Activated naive CD8-positive, alpha-beta T cell treated with anti-CD3 and anti-CD28 coated beads, Interleukin-2, amount 50 U/mL, for 16 hours (primary cell): ENCODE measurements around the gene HSPD1.
"Not testable (repeated sequence)": the region's sequence is repeated elsewhere in the genome, so short reads cannot be mapped to it uniquely, and the experiment has no call there.

Experiments used
- DNase-seq: peaks from one replicate; pipeline ENCODE4 v3.0.0-alpha.2; 2020; ENCODE audit warnings: low read depth, low spot score

The HSPD1 gene

GRCh38 chr2:197497326-197497725, 2.3 kb downstream of the HSPD1 start:
- no peak for DNase-seq

GRCh38 chr2:197496695-197497094, 2.9 kb downstream of the HSPD1 start:
- no peak for DNase-seq

DNA sequence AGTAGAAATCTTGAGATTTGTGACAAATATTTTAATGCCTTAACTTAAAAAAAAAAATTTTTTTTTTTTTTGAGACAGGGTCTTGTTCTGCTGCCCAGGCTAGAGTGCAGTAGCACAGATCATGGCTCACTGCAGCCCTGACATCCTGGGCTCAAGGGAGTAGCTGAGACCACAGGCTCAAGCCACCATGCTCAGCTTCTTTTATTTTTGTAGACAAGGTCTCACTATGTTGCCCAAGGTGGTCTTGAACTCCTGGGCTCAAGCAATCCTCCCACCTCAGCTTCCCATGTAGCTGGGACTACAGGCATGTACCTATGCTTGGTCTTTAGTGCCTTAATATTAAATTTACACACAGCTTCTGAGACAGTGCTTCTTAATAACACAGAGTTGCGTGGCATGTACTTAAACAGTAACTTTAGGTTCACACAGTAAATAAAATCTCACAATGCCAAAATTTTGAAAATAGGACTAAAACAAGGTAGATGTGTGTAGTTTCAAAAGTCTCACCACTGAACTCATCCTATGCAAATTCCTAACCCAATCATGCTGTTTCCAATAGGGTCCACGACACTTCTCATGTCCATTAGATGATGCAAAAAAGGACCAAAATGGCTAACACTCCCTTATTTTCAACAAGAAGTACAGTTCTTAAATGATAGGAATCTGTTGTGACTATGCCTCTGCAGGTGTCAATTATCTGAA, 4.1 kb downstream of the HSPD1 start:
- DNase-seq = no peak

DNA sequence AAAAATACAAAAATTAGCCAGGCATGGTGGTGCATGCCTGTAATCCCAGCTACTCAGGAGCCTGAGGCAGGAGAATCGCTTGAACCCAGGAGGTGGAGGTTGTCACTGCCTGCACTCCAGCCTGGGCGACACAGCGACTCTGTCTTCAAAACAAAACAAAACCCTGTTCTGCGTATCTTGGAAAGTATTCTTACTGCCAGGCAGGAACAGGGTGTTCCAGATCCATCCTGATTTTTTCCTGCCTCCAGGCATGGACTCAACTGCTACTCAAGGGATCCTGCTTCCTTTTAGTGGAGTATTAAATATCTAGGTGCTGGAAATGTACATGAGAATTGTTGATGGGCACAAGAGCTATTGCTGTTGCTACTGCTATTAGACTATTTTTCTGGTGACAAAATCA, 12.3 kb downstream of the HSPD1 start:
- no peak for DNase-seq

- no peak for DNase-seq
Measured at GRCh38 chr2:197486175-197486574, 13.5 kb downstream of the HSPD1 start.

DNA sequence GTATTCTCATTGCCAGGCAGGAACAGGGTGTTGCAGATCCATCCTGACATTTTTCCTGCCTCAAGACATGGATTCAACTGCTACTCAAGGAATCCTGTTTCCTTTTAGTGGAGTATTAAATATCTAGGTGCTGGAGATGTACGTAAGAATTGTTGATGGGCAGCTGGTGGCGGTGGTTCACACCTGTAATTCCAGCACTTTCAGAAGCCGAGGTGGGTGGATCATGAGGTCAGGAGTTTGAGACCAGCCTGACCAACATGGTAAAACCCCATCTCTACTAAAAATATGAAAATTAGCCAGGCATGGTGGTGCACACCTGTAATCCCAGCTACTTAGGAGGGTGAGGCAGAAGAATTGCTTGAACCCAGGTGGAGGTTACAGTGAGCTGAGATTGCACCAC, 15.4 kb downstream of the HSPD1 start:
- DNase-seq = not testable (repeated sequence)

DNA sequence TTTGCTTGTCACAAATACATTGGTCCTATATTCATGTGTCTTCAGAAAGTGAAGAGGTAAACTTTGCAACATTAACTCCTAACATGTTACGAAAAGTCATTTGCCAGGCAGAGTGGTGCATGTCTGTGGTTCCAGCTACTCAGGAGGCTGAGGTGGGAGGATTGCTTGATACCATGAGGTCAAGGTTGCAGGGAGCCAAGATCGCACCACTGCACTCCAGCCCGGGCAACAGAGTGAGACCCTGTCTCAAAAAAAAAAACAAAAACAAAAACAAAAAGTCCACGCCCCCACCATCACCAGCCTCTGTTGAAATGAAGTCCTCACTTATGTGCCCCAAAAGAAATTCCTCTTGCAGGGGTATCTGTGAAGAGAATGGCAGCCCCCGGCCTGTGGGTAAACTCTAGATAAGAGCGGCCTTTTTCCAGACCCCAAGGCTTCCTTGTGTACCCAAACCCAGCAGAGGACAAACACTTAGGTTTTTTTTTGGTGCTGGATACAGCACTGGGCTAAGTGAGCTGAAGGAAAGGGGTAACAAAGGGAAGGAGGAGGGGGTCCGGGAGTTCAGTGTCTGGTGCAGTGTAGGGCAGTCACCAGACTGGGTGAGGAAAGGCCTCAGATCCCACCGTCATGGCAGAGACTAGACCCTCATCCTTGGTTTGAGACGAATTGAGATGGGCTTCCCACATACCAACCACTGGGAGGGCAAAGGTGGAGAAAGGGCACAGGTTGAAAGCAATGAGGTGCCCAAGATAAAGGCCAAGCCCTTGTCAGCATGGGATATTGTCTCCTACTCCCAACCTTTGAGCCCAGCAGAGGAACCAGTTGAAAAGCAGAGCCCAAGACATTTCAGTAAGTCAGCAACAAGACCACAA, 19.2 kb downstream of the HSPD1 start:
- DNase-seq = no peak

- no peak for DNase-seq
Measured at GRCh38 chr2:197477797-197478196, 21.8 kb downstream of the HSPD1 start.

DNA sequence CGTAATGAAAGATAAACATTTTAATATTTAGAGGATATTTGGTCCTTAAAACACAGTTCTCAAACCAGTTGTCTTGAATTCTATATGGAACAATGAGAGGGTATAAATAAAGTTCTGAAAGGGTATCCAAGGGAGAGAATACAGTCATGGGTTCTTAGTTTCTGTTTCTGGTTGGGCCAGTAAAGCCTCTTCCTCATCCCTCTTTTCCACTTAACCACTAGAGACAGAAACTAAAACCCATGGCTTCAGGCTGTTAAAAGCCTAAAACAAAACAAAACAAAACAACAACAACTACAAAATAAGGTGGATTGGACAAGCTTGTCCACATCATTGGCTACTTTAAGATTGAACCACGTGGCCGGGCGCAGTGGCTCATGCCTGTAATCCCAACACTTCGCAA, 27.5 kb downstream of the HSPD1 start:
- no peak for DNase-seq

DNA sequence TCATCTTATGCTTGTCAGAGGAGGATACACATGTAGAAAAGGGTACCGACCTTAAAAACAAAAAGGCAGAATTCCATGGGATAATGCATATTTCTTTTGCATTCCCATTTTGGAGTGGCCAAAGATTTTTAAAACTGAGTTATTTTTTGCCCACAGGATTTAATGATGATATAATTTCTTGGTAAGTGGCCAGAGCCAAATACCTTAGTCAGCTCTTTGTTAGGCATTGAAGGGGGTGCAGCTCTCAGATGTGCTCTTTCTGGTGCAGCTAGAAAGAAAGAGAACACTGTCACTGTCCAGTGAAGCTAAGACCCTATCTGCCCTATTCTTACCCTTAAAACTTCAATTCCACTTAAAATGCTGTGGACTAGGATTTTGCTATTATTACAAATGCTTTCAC, 35.5 kb downstream of the HSPD1 start:
- DNase-seq = no peak

DNA sequence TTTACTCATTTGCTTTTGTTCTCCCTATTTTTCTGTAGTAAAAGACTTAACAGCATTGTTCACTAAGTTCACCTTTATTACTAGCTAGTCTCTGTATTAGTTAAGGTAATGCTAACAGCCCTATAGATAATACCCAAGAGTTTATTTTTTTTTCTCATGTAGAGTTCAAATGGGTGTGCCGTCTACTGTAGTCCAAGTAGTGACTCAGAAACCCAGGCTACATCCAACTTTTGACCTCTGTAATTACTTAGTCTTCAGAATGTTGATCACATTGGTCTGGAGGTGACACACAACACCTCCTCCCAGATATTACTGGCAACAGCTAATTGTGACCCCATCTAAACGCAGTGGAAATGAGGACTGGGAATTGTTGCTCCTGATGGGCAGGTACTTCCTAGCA, 38.6 kb downstream of the HSPD1 start:
- DNase-seq = no peak

GRCh38 chr2:197460649-197461048, 39.0 kb downstream of the HSPD1 start:
- DNase-seq = no peak

DNA sequence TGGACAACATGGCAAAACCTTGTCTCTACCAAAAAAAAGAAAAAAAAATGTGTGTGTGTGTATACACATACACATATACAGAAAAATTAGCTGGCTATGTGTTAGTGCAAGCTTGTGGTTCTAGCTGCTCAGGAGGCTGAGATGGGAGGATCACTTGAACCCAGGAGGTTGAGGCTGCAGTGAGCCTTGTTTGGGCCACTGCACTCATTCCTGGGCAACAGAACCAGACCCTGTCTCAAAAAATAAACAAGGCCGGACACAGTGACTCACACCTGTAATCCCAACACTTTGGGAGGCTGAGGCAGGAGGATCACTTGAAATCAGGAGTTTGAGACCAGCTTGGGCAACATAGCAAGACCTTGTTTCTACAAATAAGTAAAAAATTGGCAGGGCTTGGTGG, 44.2 kb downstream of the HSPD1 start:
- no peak for DNase-seq

DNA sequence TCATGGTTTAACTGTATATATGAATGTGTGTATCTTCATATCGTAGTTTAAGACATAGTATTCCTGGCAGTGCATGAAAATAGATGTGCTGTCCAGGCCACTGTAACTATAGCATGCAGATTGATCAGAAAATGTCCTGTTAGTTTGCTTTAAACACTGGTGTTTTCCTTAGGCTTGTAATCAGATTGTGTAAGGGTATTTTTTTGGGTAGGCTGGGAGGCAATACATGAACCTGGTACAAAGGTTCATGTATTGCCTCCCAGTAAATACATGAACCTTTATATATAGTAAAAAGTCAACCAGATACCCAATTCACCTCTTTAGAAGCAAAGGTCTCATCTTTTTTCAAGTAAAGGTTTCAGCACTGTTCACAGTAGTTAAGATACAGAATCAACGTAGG, 44.7 kb downstream of the HSPD1 start:
- no peak for DNase-seq

GRCh38 chr2:197453914-197454398, 45.7 kb downstream of the HSPD1 start:
- DNase-seq = no peak

- DNase-seq = peak; percentile 93
Measured at GRCh38 chr2:197453123-197453913, 46.3 kb downstream of the HSPD1 start, which contains the start of gene COQ10B. Gene COQ10B (plus strand): TSS chr2:197453552. CDS start chr2:197453561, 9 bp downstream.

GRCh38 chr2:197452754-197453122, 46.9 kb downstream of the HSPD1 start:
- no peak for DNase-seq

DNA sequence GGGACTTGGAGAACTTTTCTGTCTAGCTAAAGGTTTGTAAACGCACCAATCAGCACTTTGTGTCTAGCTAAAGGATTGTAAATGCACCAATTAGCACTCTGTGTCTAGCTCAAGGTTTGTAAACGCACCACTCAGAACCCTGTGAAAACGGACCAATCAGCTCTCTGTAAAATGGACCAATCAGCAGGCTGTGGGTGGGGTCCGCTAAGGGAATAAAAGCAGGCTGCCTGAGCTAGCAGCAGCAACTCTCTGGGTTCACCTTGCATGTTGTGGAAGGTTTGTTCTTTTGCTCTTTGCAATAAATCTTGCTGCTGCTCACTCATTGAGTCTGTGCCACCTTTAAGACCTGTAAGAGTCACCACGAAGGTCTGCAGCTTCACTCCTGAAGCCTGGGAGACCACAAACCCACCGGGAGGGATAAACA, 48.7 kb downstream of the HSPD1 start:
- DNase-seq = not testable (repeated sequence)

GRCh38 chr2:197450465-197450864, 49.2 kb downstream of the HSPD1 start:
- DNase-seq = no peak

- DNase-seq = no peak
Measured at GRCh38 chr2:197446844-197447243, 52.8 kb downstream of the HSPD1 start.

- no peak for DNase-seq
Measured at GRCh38 chr2:197445746-197446145, 53.9 kb downstream of the HSPD1 start.

DNA sequence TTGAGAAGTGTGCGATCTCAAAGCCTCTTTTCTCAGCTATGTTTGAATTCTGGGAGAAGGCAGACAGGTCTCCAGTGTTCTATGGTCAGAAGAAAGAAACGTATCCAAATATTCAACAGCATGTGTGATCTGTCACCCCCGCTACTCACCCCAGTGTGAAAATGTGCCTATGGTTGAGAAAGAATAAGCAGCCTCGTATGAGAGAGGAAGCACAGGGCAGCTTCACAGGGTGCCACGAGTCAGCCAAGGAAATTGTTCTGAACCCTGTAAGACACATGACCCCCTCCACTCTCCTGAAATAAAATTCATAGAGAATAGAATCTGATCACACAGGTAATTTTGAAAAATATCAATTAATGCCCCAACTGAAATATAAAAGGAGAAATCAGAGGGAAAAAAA, 56.8 kb downstream of the HSPD1 start:
- DNase-seq = no peak
